ENCODE data around the gene MTOR. TPM values are rescaled to one million over a fixed set of nuclear protein-coding genes. Genes with fewer than 3 reads are reported as not detected.
"Not testable (repeated sequence)": the region's sequence is repeated elsewhere in the genome, so short reads cannot be mapped to it uniquely, and the experiment has no call there.

MTOR gene
- total RNA-seq = 10 to 100 TPM; 47.1 to 82.0 TPM

GRCh38 chr1:11262171-11263049, at the start of gene MTOR:
TSS of gene MTOR (minus strand) at chr1:11262551. CDS start at chr1:11259409, 3,142 bp downstream.
- Mint-ChIP-seq H3K36me3 (peaks cover 11% of the 10 kb centered on the region), H3K9me3 (no peaks in the 10 kb centered on the region), H3K4me1 (ENCODE audit: low read depth in 2 of 2) (peaks cover 10 to 11% of the 10 kb centered on the region in 2 donors), H3K27me3 (peaks cover 0 to 3% of the 10 kb centered on the region in 2 donors), H3K4me3 (peak within 1 kb of the TSS; percentile 98), H3K27ac (peak within 1 kb of the TSS; percentile 82 to 97)
- ATAC-seq (peak; percentile 99), DNase-seq (ENCODE audit: low spot score) (peak; percentile 98)

- Mint-ChIP-seq H3K4me3 (no peak overlapping the region), H3K36me3 (no peaks in the 10 kb centered on the region), H3K27me3 (no peaks in the 10 kb centered on the region), H3K4me1 (ENCODE audit: low read depth in 2 of 2) (peaks cover 4 to 6% of the 10 kb centered on the region in 2 donors), H3K27ac (no peak overlapping the region), H3K9me3 (no peaks in the 10 kb centered on the region)
- DNase-seq (ENCODE audit: low spot score) = no peak
- ATAC-seq = no peak
These were observed 47.0 kb upstream of the MTOR start for GRCh38 chr1:11309385-11309784.

- no peaks in the 10 kb centered on the region for H3K27me3 Mint-ChIP-seq
- no peak for ATAC-seq
These were observed 46.4 kb upstream of the MTOR start for GRCh38 chr1:11308699-11309224.

GRCh38 chr1:11307852-11308251, 45.5 kb upstream of the MTOR start:
- H3K4me3 Mint-ChIP-seq = no peak overlapping the region
- H3K27me3 Mint-ChIP-seq = no peaks in the 10 kb centered on the region
- DNase-seq (ENCODE audit: low spot score) (no peak), ATAC-seq (no peak)
- H3K9me3 Mint-ChIP-seq = no peaks in the 10 kb centered on the region
- H3K4me1 Mint-ChIP-seq (ENCODE audit: low read depth in 2 of 2) = peaks cover 4 to 6% of the 10 kb centered on the region in 2 donors
- no peaks in the 10 kb centered on the region for H3K36me3 Mint-ChIP-seq
- no peak overlapping the region for H3K27ac Mint-ChIP-seq

More at GRCh38 chr1:11308699-11309224, 46.4 kb upstream of the MTOR start:
- no peaks in the 10 kb centered on the region for H3K36me3 Mint-ChIP-seq
- no peak overlapping the region for H3K4me3 Mint-ChIP-seq
- no peak for DNase-seq (ENCODE audit: low spot score)
- peaks cover 4 to 6% of the 10 kb centered on the region in 2 donors for H3K4me1 Mint-ChIP-seq (ENCODE audit: low read depth in 2 of 2)
- no peak overlapping the region for H3K27ac Mint-ChIP-seq
- H3K9me3 Mint-ChIP-seq = no peaks in the 10 kb centered on the region

GRCh38 chr1:11305516-11305915, 43.2 kb upstream of the MTOR start:
- not testable (repeated sequence) for H3K9me3 Mint-ChIP-seq; H3K4me1 Mint-ChIP-seq (ENCODE audit: low read depth in 2 of 2); H3K27ac Mint-ChIP-seq; H3K27me3 Mint-ChIP-seq; H3K4me3 Mint-ChIP-seq; H3K36me3 Mint-ChIP-seq; ATAC-seq
- peak; percentile 57 for DNase-seq (ENCODE audit: low spot score)

- Mint-ChIP-seq H3K27ac (no peak overlapping the region), H3K9me3 (no peaks in the 10 kb centered on the region), H3K4me1 (ENCODE audit: low read depth in 2 of 2) (peaks cover 0 to 3% of the 10 kb centered on the region in 2 donors), H3K27me3 (no peaks in the 10 kb centered on the region), H3K36me3 (no peaks in the 10 kb centered on the region), H3K4me3 (no peak overlapping the region)
- peak in 1 of 2 donors; percentile 18 for ATAC-seq
- DNase-seq (ENCODE audit: low spot score) = no peak
These were observed 40.0 kb upstream of the MTOR start for GRCh38 chr1:11302366-11302765.

GRCh38 chr1:11301601-11302000, 39.2 kb upstream of the MTOR start:
- Mint-ChIP-seq H3K36me3 (no peaks in the 10 kb centered on the region), H3K9me3 (no peaks in the 10 kb centered on the region), H3K4me1 (ENCODE audit: low read depth in 2 of 2) (peaks cover 5 to 6% of the 10 kb centered on the region in 2 donors), H3K27ac (no peak overlapping the region), H3K27me3 (no peaks in the 10 kb centered on the region), H3K4me3 (no peak overlapping the region)
- DNase-seq (ENCODE audit: low spot score) = no peak
- no peak for ATAC-seq

- peak overlapping the region in 1 of 2 donors; percentile 32 for H3K27ac Mint-ChIP-seq
- no peak for ATAC-seq
- H3K4me1 Mint-ChIP-seq (ENCODE audit: low read depth in 2 of 2) = peaks cover 5 to 7% of the 10 kb centered on the region in 2 donors
- no peak for DNase-seq (ENCODE audit: low spot score)
- H3K27me3 Mint-ChIP-seq = no peaks in the 10 kb centered on the region
- H3K4me3 Mint-ChIP-seq = no peak overlapping the region
- no peaks in the 10 kb centered on the region for H3K9me3 Mint-ChIP-seq
- peaks cover 6% of the 10 kb centered on the region for H3K36me3 Mint-ChIP-seq
These were observed 36.8 kb upstream of the MTOR start for GRCh38 chr1:11299225-11299574.

- H3K36me3 Mint-ChIP-seq = peaks cover 6% of the 10 kb centered on the region
- ATAC-seq = peak in 1 of 2 donors; percentile 28
- peaks cover 5 to 7% of the 10 kb centered on the region in 2 donors for H3K4me1 Mint-ChIP-seq (ENCODE audit: low read depth in 2 of 2)
- no peak overlapping the region for H3K4me3 Mint-ChIP-seq
- H3K27ac Mint-ChIP-seq = peak overlapping the region in 1 of 2 donors; percentile 32
- no peak for DNase-seq (ENCODE audit: low spot score)
- no peaks in the 10 kb centered on the region for H3K27me3 Mint-ChIP-seq
- no peaks in the 10 kb centered on the region for H3K9me3 Mint-ChIP-seq
These were observed 36.3 kb upstream of the MTOR start for GRCh38 chr1:11298390-11299224.

GRCh38 chr1:11297774-11298173, 35.4 kb upstream of the MTOR start:
- not testable (repeated sequence) for H3K4me1 Mint-ChIP-seq (ENCODE audit: low read depth in 2 of 2)

GRCh38 chr1:11295905-11296304, 33.6 kb upstream of the MTOR start:
- ATAC-seq (no peak), DNase-seq (ENCODE audit: low spot score) (no peak)
- no peak overlapping the region for H3K4me3 Mint-ChIP-seq
- no peaks in the 10 kb centered on the region for H3K27me3 Mint-ChIP-seq
- no peaks in the 10 kb centered on the region for H3K9me3 Mint-ChIP-seq
- H3K27ac Mint-ChIP-seq = no peak overlapping the region
- H3K36me3 Mint-ChIP-seq = peaks cover 6% of the 10 kb centered on the region
- peaks cover 7% of the 10 kb centered on the region in 2 donors for H3K4me1 Mint-ChIP-seq (ENCODE audit: low read depth in 2 of 2)

More at GRCh38 chr1:11297774-11298173, 35.4 kb upstream of the MTOR start:
- H3K36me3 Mint-ChIP-seq; DNase-seq (ENCODE audit: low spot score); ATAC-seq; H3K27ac Mint-ChIP-seq; H3K9me3 Mint-ChIP-seq; H3K27me3 Mint-ChIP-seq; H3K4me3 Mint-ChIP-seq: not testable (repeated sequence)

GRCh38 chr1:11294951-11295350, 32.6 kb upstream of the MTOR start:
- peaks cover 6% of the 10 kb centered on the region for H3K36me3 Mint-ChIP-seq
- no peaks in the 10 kb centered on the region for H3K27me3 Mint-ChIP-seq
- DNase-seq (ENCODE audit: low spot score) = no peak
- peaks cover 7 to 10% of the 10 kb centered on the region in 2 donors for H3K4me1 Mint-ChIP-seq (ENCODE audit: low read depth in 2 of 2)
- no peak for ATAC-seq
- H3K27ac Mint-ChIP-seq = peak overlapping the region in 1 of 2 donors; percentile 25
- H3K4me3 Mint-ChIP-seq = no peak overlapping the region
- H3K9me3 Mint-ChIP-seq = no peaks in the 10 kb centered on the region

- Mint-ChIP-seq H3K27ac (no peak overlapping the region), H3K27me3 (no peaks in the 10 kb centered on the region), H3K9me3 (no peaks in the 10 kb centered on the region), H3K4me1 (ENCODE audit: low read depth in 2 of 2) (peaks cover 7% of the 10 kb centered on the region in 2 donors), H3K4me3 (no peak overlapping the region), H3K36me3 (peaks cover 6% of the 10 kb centered on the region)
- DNase-seq (ENCODE audit: low spot score) (no peak), ATAC-seq (no peak)
These were observed 31.5 kb upstream of the MTOR start for GRCh38 chr1:11293856-11294255.
